Thyroid gland (tissue), 4 donors: ENCODE results near the gene SUCLG1. TPM values are rescaled to one million over a fixed set of nuclear protein-coding genes. Genes with fewer than 3 reads are reported as not detected.

Experiments
- DNase-seq, 2 donors: peaks; one replicate each; pipeline ENCODE4 v3.0.0-alpha.2; 2019
- H3K27ac ChIP-seq, 3 donors: fragments of 200-600 bp; sonication (generic); 1 replicate in 2 of 3; 2 replicates in 1 of 3; pipeline ENCODE4 v1.5.1; 2016 to 2019; ENCODE audit warnings: mild to moderate bottlenecking in 1 of 3, moderate library complexity in 1 of 3
- H3K27me3 ChIP-seq: fragments of 200-600 bp; sonication (generic); one replicate; pipeline ENCODE4 v1.5.1; 2019
- H3K36me3 ChIP-seq, 2 donors: fragments of 200-600 bp; sonication (generic); one replicate each; pipeline ENCODE4 v1.5.1; 2016 to 2019
- H3K4me1 ChIP-seq, 2 donors: fragments of 200-600 bp; sonication (generic); one replicate each; pipeline ENCODE4 v1.5.1; 2017 to 2019
- H3K4me3 ChIP-seq, 3 donors: fragments of 200-600 bp; sonication (generic); replicated peaks in 1 of 3; 1 replicate in 2 of 3; 2 replicates in 1 of 3; pipeline ENCODE4 v1.5.1; 2016; ENCODE audit warnings: mild to moderate bottlenecking in 1 of 3
- H3K9me3 ChIP-seq: fragments of 200-600 bp; sonication (generic); one replicate; pipeline ENCODE4 v1.5.1; 2017
- CTCF ChIP-seq, 6 experiments: fragments of 200-600 bp in 3 of 6; fragments of 450-650 bp in 3 of 6; sonication (generic) in 3 of 6; IDR thresholded peaks; one replicate each; pipeline ENCODE4 v1.5.1; 2016 to 2019; ENCODE audit warnings: antibody characterized with exemption in 6 of 6, mild to moderate bottlenecking in 2 of 6, inconsistent platforms in 1 of 6, moderate library complexity in 1 of 6
- POLR2A ChIP-seq, 2 donors: fragments of 450-650 bp; IDR thresholded peaks; one replicate each; pipeline ENCODE4 v1.6.1; 2017; ENCODE audit warnings: antibody characterized with exemption in 2 of 2, mild to moderate bottlenecking in 2 of 2, moderate library complexity in 1 of 2
- WGBS, 2 donors: methylation state at CpG; one replicate each; pipeline ENCODE4 v1.1.5; 2017; 5-methylcytosine and 5-hydroxymethylcytosine counted together
- intact Hi-C: fragments of 100-400 bp; cut with DNase I; formaldehyde crosslinking; loops from one replicate; pipeline ENCODE4 v1.15.1; 2023
- total RNA-seq, 4 donors: library from RNA; depleted of rRNA; stranded (reverse); fragments of >200 nt; gene quantifications; one replicate each; pipeline ENCODE4 v1.2.3, GENCODE V29; 2016

The SUCLG1 gene
- total RNA-seq, 4 donors from 2014 or later = 109 to 169 (median 139) TPM

- Histone ChIP-seq H3K4me3 (no peak overlapping the region), H3K36me3 (no peaks in the 10 kb centered on the region), H3K9me3 (no peaks in the 10 kb centered on the region), H3K4me1 (no peaks in the 10 kb centered on the region), H3K27ac (no peak overlapping the region), H3K27me3 (no peaks in the 10 kb centered on the region)
- TF ChIP-seq POLR2A (IDR thresholded peaks at IDR 0.05) = no peak
- no peak for TF ChIP-seq CTCF (IDR thresholded peaks at IDR 0.05)
- intact Hi-C loops = no loop called here
- 88% methylated on average over 2 of the region's 2 CpGs for WGBS, 2 donors
- DNase-seq = no peak
Measured at GRCh38 chr2:84383271-84383670, 75.8 kb downstream of the SUCLG1 start.

DNA sequence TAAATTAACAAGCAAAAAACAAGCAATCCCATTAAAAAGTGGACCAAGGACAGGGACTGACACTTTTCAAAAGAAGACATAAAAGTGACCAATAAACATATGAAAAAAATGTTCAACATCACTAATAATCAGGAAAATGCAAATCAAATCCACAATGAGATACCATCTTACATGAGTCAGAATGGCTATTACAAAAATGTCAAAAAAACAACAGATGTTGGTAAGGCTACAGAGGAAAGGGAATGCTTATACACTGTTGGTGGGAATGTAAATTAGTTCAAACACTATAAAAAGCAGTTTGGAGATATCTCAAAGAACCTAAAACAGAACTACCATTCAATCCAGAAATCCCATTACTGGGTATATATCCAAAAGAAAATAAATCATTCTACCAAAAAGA lies 78.2 kb downstream of the SUCLG1 start:
- no peaks in the 10 kb centered on the region for H3K9me3 ChIP-seq
- no peak overlapping the region for H3K4me3 ChIP-seq
- no peaks in the 10 kb centered on the region for H3K27me3 ChIP-seq
- intact Hi-C loops = no loop called here
- no peak overlapping the region for H3K27ac ChIP-seq
- no peaks in the 10 kb centered on the region for H3K36me3 ChIP-seq
- DNase-seq = no peak
- TF ChIP-seq POLR2A (IDR thresholded peaks at IDR 0.05) (no peak), CTCF (IDR thresholded peaks at IDR 0.05) (no peak)
- no peaks in the 10 kb centered on the region for H3K4me1 ChIP-seq

GRCh38 chr2:84378960-84379359 lies 80.1 kb downstream of the SUCLG1 start:
- H3K36me3 ChIP-seq = no peaks in the 10 kb centered on the region
- DNase-seq = no peak
- H3K27ac ChIP-seq = no peak overlapping the region
- WGBS, 2 donors = 93 to 96% methylated on average over 1 of the region's 1 CpG
- intact Hi-C loops = no loop called here
- H3K9me3 ChIP-seq = no peaks in the 10 kb centered on the region
- TF ChIP-seq CTCF (IDR thresholded peaks at IDR 0.05) = no peak
- H3K4me3 ChIP-seq = no peak overlapping the region
- H3K4me1 ChIP-seq = no peaks in the 10 kb centered on the region
- H3K27me3 ChIP-seq = no peaks in the 10 kb centered on the region

DNA sequence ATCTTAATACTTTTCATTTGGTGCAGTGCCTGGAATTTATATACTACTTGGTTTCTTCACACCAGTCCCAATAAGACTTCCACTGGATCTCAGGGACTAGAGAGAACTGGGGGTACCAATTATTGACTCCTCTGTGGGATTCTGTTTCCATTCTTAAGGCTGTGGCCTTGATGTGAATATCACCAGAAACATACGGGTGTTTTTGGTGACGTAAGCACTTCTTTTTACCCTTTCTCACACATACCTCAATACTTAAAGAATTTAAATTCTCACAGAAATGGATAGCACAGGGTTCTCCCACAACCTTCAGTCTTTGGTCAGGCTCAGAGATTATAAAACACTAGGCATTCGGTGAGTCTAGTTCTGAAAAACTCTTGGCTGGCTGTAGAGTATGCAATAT lies 84.1 kb downstream of the SUCLG1 start:
- Histone ChIP-seq H3K27ac (no peak overlapping the region), H3K4me3 (no peak overlapping the region), H3K9me3 (no peaks in the 10 kb centered on the region), H3K27me3 (no peaks in the 10 kb centered on the region), H3K4me1 (no peaks in the 10 kb centered on the region), H3K36me3 (no peaks in the 10 kb centered on the region)
- no peak for DNase-seq
- intact Hi-C loops = no loop called here
- WGBS, 2 donors = 88 to 92% methylated on average over 3 of the region's 3 CpGs
- TF ChIP-seq POLR2A (IDR thresholded peaks at IDR 0.05) (no peak), CTCF (IDR thresholded peaks at IDR 0.05) (no peak)

GRCh38 chr2:84373866-84374265 lies 85.2 kb downstream of the SUCLG1 start:
- TF ChIP-seq CTCF (IDR thresholded peaks at IDR 0.05) (no peak), POLR2A (IDR thresholded peaks at IDR 0.05) (no peak)
- H3K27ac ChIP-seq = no peak overlapping the region
- no peaks in the 10 kb centered on the region for H3K36me3 ChIP-seq
- no peaks in the 10 kb centered on the region for H3K27me3 ChIP-seq
- no peak for DNase-seq
- no peak overlapping the region for H3K4me3 ChIP-seq
- no peaks in the 10 kb centered on the region for H3K9me3 ChIP-seq
- no peaks in the 10 kb centered on the region for H3K4me1 ChIP-seq
- intact Hi-C loops = no loop called here
- WGBS, 2 donors = 89% methylated on average over 5 of the region's 5 CpGs

Other genes with a start within 250 kb of the SUCLG1 start
- gene DNAH6, start 57.2 kb upstream of the SUCLG1 start, total RNA-seq = 1 to 10 TPM; 3.2 to 9.3 (median 6.3) TPM